GM12801 (cell line): Measurements from ENCODE around the gene CACNA2D3.

Source experiments
- TF ChIP-seq, protein P1 (sequence below): IDR thresholded peaks from one replicate; pipeline ENCODE4 v1.5.1; 2011; ENCODE audit warnings: control low read depth; ENCODE audit not compliant: insufficient read length; ENCODE audit errors: extremely low read depth

Gene CACNA2D3

DNA sequence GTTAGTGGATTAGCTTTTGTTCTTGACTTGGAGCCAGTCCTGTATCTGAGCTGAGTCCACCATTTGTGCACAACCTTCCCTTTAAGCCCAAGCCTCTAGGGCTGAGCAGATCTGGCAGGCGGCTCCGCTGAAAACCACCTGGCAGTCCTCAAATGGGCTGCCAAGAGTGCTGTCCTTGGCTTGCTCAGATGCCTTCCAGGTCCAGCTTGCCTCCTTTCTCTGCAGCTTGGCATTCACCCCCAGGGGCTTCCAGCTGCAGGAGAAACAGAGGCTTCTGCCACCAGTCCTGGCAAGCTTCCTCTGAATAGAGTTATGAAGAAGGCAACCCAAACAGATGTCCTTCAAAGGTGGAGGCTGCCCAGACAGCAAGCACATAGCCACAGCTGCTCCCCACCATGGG is 708.8 kb downstream of the CACNA2D3 start:
- TF ChIP-seq, protein P1, sequence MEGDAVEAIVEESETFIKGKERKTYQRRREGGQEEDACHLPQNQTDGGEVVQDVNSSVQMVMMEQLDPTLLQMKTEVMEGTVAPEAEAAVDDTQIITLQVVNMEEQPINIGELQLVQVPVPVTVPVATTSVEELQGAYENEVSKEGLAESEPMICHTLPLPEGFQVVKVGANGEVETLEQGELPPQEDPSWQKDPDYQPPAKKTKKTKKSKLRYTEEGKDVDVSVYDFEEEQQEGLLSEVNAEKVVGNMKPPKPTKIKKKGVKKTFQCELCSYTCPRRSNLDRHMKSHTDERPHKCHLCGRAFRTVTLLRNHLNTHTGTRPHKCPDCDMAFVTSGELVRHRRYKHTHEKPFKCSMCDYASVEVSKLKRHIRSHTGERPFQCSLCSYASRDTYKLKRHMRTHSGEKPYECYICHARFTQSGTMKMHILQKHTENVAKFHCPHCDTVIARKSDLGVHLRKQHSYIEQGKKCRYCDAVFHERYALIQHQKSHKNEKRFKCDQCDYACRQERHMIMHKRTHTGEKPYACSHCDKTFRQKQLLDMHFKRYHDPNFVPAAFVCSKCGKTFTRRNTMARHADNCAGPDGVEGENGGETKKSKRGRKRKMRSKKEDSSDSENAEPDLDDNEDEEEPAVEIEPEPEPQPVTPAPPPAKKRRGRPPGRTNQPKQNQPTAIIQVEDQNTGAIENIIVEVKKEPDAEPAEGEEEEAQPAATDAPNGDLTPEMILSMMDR, result no peak

DNA sequence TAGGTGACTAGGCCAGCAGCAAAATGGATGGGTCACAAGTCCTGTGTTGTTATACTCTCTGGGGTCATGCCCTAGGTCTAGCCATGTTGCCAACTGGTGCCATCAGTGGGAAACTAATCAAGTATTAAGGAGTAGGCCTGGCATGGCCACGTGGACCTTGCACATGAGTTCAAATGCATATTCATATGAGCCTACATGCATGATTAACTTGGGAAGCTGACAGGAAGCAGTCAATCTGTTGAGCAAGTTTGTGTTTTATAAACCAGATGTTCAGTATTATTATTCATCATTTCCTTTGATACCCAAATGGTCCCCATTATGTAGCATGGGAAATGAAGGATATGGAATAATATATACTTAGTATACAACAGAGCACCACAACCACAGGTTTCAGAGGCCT is 710.5 kb downstream of the CACNA2D3 start:
- TF ChIP-seq, protein P1, result no peak

DNA sequence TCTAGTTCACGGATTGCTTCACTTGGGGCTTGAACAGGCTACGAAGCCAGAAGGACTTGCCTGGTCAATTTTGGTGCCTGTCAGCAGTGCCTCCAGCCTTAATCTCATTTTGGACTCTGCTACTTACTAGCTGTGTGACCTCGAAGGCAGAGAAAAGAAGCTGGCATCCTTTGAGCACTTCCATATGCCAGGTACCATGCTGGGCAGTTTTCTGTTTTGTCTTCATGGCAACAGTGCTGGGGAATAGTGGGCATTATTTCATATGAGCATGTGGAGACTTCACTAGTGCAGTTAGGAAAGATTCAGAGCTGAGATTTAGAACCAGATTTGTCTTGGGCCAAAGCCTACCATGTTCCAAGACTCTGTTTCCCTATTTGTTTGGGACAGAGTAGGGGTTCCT is 713.3 kb downstream of the CACNA2D3 start:
- TF ChIP-seq, protein P1, result no peak

DNA sequence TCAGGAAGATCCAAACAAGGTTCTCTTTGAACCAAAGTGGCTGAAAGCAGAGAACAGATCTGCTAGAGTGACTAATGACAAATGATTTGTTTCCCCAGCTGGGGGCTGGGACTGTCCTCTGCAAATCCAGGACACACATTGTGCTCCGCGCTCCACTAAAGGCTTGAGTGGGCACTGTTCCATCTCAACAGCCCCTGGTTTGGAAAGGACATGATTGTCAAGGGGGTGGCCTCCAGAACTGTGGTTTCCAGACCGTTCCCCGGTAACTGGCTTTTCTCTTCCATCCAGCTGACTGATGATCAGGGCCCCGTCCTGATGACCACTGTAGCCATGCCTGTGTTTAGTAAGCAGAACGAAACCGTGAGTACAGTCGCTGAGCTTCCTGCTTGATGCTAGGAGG is 714.5 kb downstream of the CACNA2D3 start:
- TF ChIP-seq, protein P1, result no peak

DNA sequence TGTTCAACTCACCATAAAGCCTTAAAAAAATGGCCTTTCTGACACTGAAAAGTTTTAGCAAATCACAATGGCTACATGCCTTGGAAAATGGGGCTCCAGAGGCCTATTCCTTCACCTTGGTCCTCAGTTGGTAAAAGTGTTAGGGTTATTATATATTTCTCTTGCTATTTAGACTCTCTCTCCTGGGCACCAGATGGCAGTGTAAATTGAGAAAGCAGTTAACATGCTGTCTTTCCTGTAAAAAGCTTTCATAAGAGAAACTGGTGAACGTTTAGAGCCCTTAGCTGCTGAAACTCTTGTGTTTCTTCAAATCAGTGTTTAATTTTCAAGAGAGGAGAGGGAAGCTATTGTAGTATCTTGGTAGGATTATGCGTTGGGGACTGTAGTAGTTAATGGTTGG is 715.6 kb downstream of the CACNA2D3 start:
- TF ChIP-seq, protein P1, result no peak

DNA sequence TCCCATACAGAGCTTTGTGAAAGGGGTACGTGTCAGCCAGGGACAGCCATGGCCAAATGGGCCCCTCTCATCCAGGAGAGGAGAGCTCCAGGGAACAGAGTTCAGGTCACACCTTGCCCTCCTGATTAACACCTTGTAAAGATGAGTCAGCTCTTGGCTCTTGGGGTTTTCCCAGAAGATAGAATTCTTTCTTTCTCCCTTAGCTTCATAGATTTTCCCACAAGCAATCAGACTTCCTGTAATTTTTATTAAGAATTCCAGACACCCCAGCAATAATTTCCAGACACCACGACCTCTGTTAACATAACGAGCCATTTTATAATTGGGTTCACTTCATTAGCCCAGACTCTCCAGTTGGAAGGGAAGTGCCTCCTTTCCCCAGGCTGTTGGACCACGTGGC is 719.1 kb downstream of the CACNA2D3 start:
- TF ChIP-seq, protein P1, result no peak

DNA sequence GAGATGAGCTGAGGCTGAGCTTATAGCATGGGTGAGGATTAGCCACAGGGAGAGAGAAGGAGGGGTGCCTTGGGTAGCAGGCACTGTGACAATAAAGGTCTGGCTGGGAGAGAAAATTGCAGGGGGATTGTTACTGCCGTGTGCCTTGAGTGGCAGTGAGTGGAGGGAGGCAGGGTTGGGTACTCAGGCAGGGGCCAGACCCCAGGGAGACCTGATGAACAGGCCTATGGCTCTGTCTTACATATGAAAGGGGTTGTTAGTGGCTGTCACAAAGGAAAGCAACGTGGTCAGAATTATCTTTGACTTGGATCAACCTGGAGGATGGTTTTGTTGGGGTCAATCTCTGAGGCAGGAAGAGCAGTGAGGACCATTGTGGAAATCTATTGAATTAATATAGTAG is 721.0 kb downstream of the CACNA2D3 start:
- TF ChIP-seq, protein P1, result no peak

DNA sequence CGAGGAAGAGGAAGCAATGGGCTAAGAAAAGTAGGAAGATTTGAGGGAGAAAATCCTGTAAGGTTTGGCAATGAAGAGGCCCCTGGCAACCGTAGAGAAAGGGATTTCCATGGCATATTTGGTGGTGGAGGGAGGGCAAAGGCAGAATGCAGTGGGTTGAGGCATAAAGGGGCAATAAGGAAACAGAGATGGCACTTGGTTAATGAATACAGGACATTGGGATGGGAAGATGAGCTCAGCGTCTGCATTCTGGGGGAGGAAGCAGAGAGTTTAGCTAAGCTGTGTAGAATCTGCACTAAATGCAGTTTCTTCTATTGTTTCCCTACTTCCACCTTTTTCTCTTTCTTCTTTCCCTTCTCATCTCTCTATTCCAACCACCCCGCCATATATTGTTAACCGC is 721.9 kb downstream of the CACNA2D3 start:
- TF ChIP-seq, protein P1, result no peak
